Karpas-422 (cell line): ENCODE data around the gene MX2. TPM values are rescaled to one million over a fixed set of nuclear protein-coding genes. Genes with fewer than 3 reads are reported as not detected.
"Not testable (repeated sequence)": the region's sequence is repeated elsewhere in the genome, so short reads cannot be mapped to it uniquely, and the experiment has no call there.

Source experiments
- DNase-seq: peaks from one replicate; pipeline ENCODE4 v3.0.0-alpha.2; 2015
- H2AFZ ChIP-seq: fragments of 200-600 bp; sonication (generic); 2 replicates; pipeline ENCODE4 v1.6.1; 2014; ENCODE audit warnings: antibody characterized with exemption, low read length, mixed read lengths
- H3K27ac ChIP-seq: fragments of 200-600 bp; sonication (generic); 2 replicates; pipeline ENCODE4 v1.5.1; 2014; ENCODE audit warnings: mild to moderate bottlenecking, low read length, moderate library complexity
- H3K27me3 ChIP-seq: fragments of 200-600 bp; sonication (generic); 2 replicates; pipeline ENCODE4 v1.6.1; 2014; ENCODE audit warnings: low read length, mixed read lengths
- H3K36me3 ChIP-seq: fragments of 200-600 bp; sonication (generic); 2 replicates; pipeline ENCODE4 v1.6.1; 2014; ENCODE audit warnings: low read length, mixed read lengths; ENCODE audit not compliant: insufficient read depth
- H3K4me1 ChIP-seq: fragments of 200-600 bp; sonication (generic); 2 replicates; pipeline ENCODE4 v1.6.1; 2014; ENCODE audit warnings: mild to moderate bottlenecking, low read length, mixed read lengths
- H3K4me2 ChIP-seq: fragments of 200-600 bp; sonication (generic); 2 replicates; pipeline ENCODE4 v1.6.1; 2014; ENCODE audit warnings: low read length, low read depth, mild to moderate bottlenecking; ENCODE audit not compliant: poor library complexity, severe bottlenecking
- H3K4me3 ChIP-seq: fragments of 200-600 bp; sonication (generic); 2 replicates; pipeline ENCODE4 v1.5.1; 2014; ENCODE audit warnings: mild to moderate bottlenecking, antibody characterized with exemption, low read length, mixed read lengths
- H3K79me2 ChIP-seq: fragments of 200-600 bp; sonication (generic); 2 replicates; pipeline ENCODE4 v1.6.1; 2014; ENCODE audit warnings: mild to moderate bottlenecking, low read length, mixed read lengths
- H3K9ac ChIP-seq: fragments of 200-600 bp; sonication (generic); 2 replicates; pipeline ENCODE4 v1.6.0; 2014; ENCODE audit warnings: low read length
- H3K9me2 ChIP-seq: fragments of 200-600 bp; sonication (generic), shearing (Covaris generic); replicated peaks from 2 replicates; pipeline ENCODE4 v1.6.0; 2014; ENCODE audit warnings: mild to moderate bottlenecking, low read length, moderate library complexity; ENCODE audit not compliant: insufficient read depth
- H3K9me3 ChIP-seq: fragments of 300-700, 200-600 bp; sonication (generic); 2 replicates; pipeline ENCODE4 v1.6.1; 2014; ENCODE audit warnings: low read length, mixed read lengths
- H4K20me1 ChIP-seq: fragments of 200-600 bp; sonication (generic); 2 replicates; pipeline ENCODE4 v1.6.1; 2014; ENCODE audit warnings: mild to moderate bottlenecking, antibody characterized with exemption, low read length, low read depth; ENCODE audit not compliant: insufficient read depth
- total RNA-seq: library from RNA; depleted of rRNA; stranded (reverse); fragments of >200 nt; shearing (Covaris generic); gene quantifications from 2 replicates; pipeline ENCODE4 v1.2.3, GENCODE V29; 2014; ENCODE audit warnings: low replicate concordance

The MX2 gene
- total RNA-seq, 1 experiment from 2014 or later: 27.8 TPM

DNA sequence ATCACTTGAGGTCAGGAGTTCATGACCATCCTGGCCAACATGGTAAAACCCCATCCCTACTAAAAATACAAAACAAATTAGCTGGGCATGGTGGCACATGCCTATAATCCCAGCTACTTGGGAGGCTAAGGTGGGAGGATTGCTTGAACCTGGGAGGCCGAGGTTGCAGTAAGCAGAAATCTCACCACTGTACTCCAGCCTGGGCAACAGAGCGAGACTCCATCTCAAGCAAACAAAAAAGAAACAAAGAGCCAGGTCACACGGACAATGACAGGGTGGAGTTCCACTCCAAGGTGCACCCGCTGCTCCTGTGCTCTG, 2.1 kb upstream of the MX2 start:
- not testable (repeated sequence) for H3K79me2 ChIP-seq, H3K9me2 ChIP-seq, H3K9ac ChIP-seq, H3K27ac ChIP-seq, H3K27me3 ChIP-seq, H3K9me3 ChIP-seq, H3K4me3 ChIP-seq, H2AFZ ChIP-seq, H4K20me1 ChIP-seq, DNase-seq, H3K36me3 ChIP-seq, H3K4me2 ChIP-seq
- peaks cover 15% of the 10 kb centered on the region for H3K4me1 ChIP-seq

DNA sequence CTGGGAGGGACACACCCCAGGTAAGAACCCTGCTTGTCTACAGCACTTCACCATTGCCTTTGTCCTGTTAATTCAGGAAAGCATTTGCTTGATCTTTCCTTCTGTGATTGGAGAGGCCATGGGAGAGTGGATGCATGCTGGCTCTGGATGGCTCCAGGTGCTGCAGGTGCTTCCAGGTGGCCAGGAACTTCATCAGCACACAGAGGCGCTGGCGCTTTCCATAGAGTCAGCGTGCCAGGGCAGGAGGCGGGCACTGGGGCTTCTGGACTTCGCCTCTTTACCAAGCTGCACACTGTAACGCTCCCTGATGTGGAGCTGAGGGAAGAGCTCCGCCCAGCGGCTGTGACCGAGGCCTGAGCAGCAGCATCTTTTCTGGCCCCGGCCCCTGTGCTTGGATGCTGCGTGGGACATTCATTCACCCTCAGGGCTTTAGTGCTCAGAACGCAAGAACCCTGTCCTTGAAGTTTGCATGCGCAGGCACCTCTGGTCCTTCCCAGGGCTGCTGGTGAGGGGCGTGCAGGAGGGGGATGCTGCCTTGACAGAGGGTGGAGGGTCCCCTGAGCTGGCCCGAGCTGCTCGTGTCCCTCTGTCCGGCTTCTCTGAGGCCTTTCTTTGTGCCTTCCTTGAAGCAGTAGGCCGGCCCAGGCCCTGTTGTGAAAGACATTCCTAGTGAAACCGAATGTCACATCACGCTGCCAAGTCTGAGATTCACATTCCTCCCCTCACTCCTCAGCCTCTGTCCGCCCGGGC, 1.6 kb upstream of the MX2 start:
- Histone ChIP-seq H3K4me1 (peaks cover 15% of the 10 kb centered on the region), H3K79me2 (no peaks in the 10 kb centered on the region), H3K27me3 (no peaks in the 10 kb centered on the region), H3K4me2 (no peak overlapping the region), H3K9me2 (no peaks in the 10 kb centered on the region), H3K4me3 (no peak overlapping the region), H2AFZ (no peak overlapping the region), H3K9ac (no peak overlapping the region), H3K36me3 (no peaks in the 10 kb centered on the region), H3K27ac (no peak overlapping the region), H4K20me1 (no peaks in the 10 kb centered on the region), H3K9me3 (no peaks in the 10 kb centered on the region)
- no peak for DNase-seq

DNA sequence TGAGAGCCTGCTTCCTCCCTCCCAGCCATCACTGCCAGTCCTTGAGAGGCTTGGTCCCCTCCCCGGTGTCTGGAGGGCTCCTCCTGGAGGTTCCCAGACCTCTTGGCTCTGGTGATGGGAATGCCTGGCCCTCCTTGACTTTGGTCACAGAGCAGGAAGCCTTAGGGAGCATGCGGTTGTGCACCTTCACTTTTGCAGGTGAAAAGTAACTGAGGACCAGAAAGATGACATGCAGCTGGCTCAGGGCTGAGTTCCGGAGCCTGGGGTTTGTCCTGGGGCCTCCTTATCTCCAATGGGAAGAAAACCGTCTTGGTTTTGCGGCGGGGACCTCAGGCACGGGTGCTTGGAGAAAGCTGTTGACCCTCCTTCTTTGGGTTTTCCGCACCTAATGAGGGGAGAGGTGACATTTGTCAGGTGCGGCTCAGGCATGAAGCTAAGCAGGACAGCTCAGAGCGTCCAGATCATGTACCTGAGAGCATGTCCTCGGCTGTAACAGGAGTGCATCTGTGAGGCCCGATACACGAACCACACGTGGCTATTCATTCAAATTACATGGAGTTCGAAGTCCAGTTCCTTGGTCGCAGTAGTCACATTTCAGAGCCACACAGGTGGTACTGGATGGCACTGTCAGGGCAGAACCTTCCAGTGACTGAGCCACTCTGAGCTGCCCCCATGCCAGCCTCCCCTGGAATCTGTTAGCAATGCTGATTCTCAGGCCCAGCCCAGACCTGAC, 608 bp upstream of the MX2 start:
- no peaks in the 10 kb centered on the region for H3K27me3 ChIP-seq
- no peak overlapping the region for H3K4me3 ChIP-seq
- DNase-seq: no peak
- H4K20me1 ChIP-seq: no peaks in the 10 kb centered on the region
- H3K9me2 ChIP-seq: no peaks in the 10 kb centered on the region
- H3K36me3 ChIP-seq: no peaks in the 10 kb centered on the region
- H3K27ac ChIP-seq: no peak overlapping the region
- H2AFZ ChIP-seq: peak overlapping the region; percentile 44; the same call in 1 of the 2 replicates
- H3K4me2 ChIP-seq: peak overlapping the region; percentile 67
- H3K9ac ChIP-seq: peak overlapping the region; percentile 54
- H3K4me1 ChIP-seq: peaks cover 15% of the 10 kb centered on the region
- no peaks in the 10 kb centered on the region for H3K9me3 ChIP-seq
- H3K79me2 ChIP-seq: no peaks in the 10 kb centered on the region

DNA sequence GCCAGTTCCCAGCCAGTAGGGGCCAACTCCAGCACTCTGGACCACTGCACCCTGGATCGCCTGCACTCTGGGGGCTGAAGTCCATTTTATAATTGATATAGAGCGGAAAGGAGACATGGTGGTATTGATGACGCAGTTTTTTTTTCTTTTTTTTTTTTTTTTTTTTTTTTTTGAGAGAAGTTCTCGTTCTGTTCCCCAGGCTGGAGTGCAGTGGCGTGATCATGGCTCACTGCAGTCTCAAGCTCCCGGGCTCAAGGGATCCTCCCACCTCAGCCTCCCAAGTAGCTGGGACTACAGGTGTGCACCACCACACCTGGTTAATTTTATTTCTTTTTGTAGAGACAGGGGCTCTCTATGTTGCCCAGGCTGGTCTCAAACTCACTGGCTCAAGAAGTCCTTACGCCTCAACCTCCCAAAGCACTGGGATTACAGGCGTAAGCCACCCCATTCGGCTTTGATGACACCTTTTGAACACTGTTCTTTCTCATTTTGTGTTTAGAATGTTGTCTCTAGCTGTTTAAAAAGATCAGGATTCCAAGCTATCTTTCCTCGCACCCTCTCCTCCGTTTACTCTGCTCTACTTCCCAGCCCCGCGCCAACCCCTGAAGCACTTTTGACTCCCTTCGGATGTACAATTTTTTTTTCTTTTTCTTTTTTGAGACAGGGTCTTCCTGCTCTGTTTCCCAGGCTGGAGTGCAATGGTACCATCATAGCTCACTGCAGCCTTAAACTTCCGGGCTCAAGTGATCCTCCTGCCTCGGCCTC, 960 bp downstream of the MX2 start:
- Histone ChIP-seq H3K4me3 (peak overlapping the region; percentile 58), H2AFZ (peak overlapping the region; percentile 44; the same call in 1 of the 2 replicates), H3K9me3 (no peaks in the 10 kb centered on the region), H3K36me3 (no peaks in the 10 kb centered on the region), H3K4me1 (peaks cover 29% of the 10 kb centered on the region), H3K27me3 (no peaks in the 10 kb centered on the region), H3K9me2 (no peaks in the 10 kb centered on the region), H3K27ac (no peak overlapping the region), H3K79me2 (no peaks in the 10 kb centered on the region), H4K20me1 (no peaks in the 10 kb centered on the region), H3K4me2 (peak overlapping the region; percentile 67), H3K9ac (peak overlapping the region; percentile 54)
- no peak for DNase-seq

DNA sequence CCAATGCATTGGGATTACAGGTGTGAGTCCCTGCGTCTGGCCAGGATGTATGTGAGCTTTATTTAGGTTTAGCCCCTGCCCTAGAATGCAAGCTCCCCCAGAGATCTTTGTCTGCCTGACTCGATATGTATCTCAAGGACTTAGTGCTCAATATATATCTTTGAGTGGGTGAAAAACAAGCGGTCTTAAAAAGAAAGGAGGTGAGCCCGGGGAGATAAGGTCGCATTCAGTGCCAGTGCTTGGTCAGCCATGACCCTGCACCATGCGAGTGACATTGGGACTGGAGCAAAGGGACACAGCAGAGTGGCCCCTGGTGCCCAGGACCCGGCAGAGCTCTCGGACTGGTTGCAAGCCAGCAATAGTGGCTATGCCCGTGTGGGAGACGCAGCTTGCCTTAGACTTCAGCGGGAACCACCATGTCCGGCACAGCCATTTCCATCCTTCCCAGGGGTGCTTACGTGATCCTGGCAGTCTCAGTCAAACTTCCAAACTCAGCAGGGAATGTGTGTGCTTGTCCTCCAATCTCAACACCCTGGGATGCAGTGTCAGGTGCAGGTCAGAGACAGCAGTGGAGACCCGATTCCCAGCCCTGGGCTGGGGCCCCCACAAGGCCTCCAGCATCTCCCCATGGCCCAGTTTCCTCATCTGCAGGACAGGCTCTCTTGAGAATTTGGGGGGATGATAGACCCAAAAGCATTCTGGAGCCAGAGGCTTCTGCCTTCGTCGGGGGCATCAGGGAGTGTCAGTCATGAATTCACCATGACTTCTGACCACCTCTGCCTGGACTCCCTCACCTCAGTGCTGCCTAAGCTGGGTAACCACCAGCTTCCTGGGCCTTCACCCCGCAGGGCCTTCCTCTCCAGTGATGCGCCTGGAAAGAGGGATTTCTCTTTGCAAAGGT, 1.8 kb downstream of the MX2 start:
- Histone ChIP-seq H3K27ac (no peak overlapping the region), H3K4me3 (no peak overlapping the region), H4K20me1 (no peaks in the 10 kb centered on the region), H3K79me2 (no peaks in the 10 kb centered on the region), H3K27me3 (no peaks in the 10 kb centered on the region), H3K9ac (no peak overlapping the region), H3K4me2 (no peak overlapping the region), H3K4me1 (peaks cover 37% of the 10 kb centered on the region), H3K9me2 (no peaks in the 10 kb centered on the region), H3K36me3 (no peaks in the 10 kb centered on the region), H3K9me3 (no peaks in the 10 kb centered on the region), H2AFZ (no peak overlapping the region)
- DNase-seq: no peak

DNA sequence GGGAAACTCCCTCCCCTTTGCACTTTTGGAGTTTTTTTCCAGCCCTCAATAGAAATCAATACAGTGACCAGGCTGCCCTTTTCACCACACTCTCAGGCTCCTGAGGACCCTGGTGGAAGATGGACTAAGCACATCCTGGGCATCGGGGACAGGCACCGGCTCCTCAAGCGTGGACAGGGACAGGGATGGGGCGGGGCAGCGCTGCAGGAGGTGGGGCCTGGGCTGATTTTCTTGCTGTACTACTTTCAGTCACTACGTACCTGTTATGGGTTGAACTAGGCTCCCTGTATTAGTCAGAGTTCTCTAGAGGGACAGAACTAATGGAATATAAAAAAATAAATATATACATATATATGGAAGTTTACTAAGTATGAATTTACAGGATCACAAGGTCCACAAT, 2.5 kb downstream of the MX2 start:
- no peaks in the 10 kb centered on the region for H3K9me3 ChIP-seq
- H3K27ac ChIP-seq: no peak overlapping the region

GRCh38 chr21:41365377-41366107, 3.7 kb downstream of the MX2 start:
- Histone ChIP-seq H3K79me2 (peaks cover 6% of the 10 kb centered on the region), H3K36me3 (no peaks in the 10 kb centered on the region), H3K9me3 (no peaks in the 10 kb centered on the region), H3K4me2 (no peak overlapping the region), H3K9me2 (no peaks in the 10 kb centered on the region), H3K27me3 (no peaks in the 10 kb centered on the region), H2AFZ (no peak overlapping the region), H3K4me1 (peaks cover 54% of the 10 kb centered on the region), H3K4me3 (no peak overlapping the region), H3K9ac (no peak overlapping the region), H3K27ac (no peak overlapping the region), H4K20me1 (no peaks in the 10 kb centered on the region)
- no peak for DNase-seq

More for the DNA sequence above, 2.5 kb downstream of the MX2 start:
- no peaks in the 10 kb centered on the region for H3K79me2 ChIP-seq
- H3K4me3 ChIP-seq: no peak overlapping the region
- peaks cover 44% of the 10 kb centered on the region for H3K4me1 ChIP-seq
- no peaks in the 10 kb centered on the region for H4K20me1 ChIP-seq
- H3K27me3 ChIP-seq: no peaks in the 10 kb centered on the region
- H3K36me3 ChIP-seq: no peaks in the 10 kb centered on the region
- no peak overlapping the region for H2AFZ ChIP-seq
- DNase-seq: no peak
- no peaks in the 10 kb centered on the region for H3K9me2 ChIP-seq
- H3K4me2 ChIP-seq: no peak overlapping the region
- no peak overlapping the region for H3K9ac ChIP-seq
